Body of pancreas (tissue), 4 donors: Measurements from ENCODE around the gene ZNF660.
"Not testable (repeated sequence)": the region's sequence is repeated elsewhere in the genome, so short reads cannot be mapped to it uniquely, and the experiment has no call there.

ENCODE experiments used
- POLR2A ChIP-seq, 3 donors: fragments of 450-650 bp; IDR thresholded peaks; one replicate each; pipeline ENCODE4 v1.6.1; 2016; ENCODE audit warnings: antibody characterized with exemption in 3 of 3, mild to moderate bottlenecking in 2 of 3
- TF ChIP-seq, protein P1 (sequence below), 7 experiments: fragments of 450-650 bp in 4 of 7; fragments of 200-600 bp in 3 of 7; sonication (generic) in 3 of 7; IDR thresholded peaks; one replicate each; pipeline ENCODE4 v1.5.1; 2016 to 2019; ENCODE audit warnings: antibody characterized with exemption in 7 of 7

DNA sequence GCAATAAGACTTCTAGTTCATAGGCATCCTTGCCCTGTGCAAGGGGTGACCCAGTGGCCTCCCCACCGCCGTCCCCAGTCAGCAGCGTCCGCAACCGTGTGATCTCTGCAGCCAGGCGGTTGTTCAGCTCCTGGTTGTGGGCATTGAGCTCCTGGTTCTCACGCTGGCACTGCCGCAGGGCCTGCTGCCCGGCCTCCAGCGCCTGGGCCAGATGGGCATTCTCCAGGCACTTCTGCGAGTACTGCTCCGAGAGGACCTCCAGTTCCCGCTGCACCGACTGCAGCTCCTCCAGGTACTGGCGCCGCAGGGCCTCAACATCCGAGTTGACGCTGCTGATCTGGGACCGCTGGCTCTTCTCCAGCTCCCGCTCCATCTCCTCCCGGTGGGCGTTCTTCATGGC is 6.4 kb upstream of the ZNF660 start:
- TF ChIP-seq, protein P1, sequence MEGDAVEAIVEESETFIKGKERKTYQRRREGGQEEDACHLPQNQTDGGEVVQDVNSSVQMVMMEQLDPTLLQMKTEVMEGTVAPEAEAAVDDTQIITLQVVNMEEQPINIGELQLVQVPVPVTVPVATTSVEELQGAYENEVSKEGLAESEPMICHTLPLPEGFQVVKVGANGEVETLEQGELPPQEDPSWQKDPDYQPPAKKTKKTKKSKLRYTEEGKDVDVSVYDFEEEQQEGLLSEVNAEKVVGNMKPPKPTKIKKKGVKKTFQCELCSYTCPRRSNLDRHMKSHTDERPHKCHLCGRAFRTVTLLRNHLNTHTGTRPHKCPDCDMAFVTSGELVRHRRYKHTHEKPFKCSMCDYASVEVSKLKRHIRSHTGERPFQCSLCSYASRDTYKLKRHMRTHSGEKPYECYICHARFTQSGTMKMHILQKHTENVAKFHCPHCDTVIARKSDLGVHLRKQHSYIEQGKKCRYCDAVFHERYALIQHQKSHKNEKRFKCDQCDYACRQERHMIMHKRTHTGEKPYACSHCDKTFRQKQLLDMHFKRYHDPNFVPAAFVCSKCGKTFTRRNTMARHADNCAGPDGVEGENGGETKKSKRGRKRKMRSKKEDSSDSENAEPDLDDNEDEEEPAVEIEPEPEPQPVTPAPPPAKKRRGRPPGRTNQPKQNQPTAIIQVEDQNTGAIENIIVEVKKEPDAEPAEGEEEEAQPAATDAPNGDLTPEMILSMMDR (IDR thresholded peaks at IDR 0.05): not testable (repeated sequence)
- not testable (repeated sequence) for TF ChIP-seq POLR2A (IDR thresholded peaks at IDR 0.05)
